ENCODE results near the gene PAMR1. TPM values are rescaled to one million over a fixed set of nuclear protein-coding genes. Genes with fewer than 3 reads are reported as not detected.

Gene PAMR1
- total and polyA plus RNA-seq, 2 donors (not counting 3 experiments of a cell fraction or from before 2014, with no cell fraction given) = not detected

DNA sequence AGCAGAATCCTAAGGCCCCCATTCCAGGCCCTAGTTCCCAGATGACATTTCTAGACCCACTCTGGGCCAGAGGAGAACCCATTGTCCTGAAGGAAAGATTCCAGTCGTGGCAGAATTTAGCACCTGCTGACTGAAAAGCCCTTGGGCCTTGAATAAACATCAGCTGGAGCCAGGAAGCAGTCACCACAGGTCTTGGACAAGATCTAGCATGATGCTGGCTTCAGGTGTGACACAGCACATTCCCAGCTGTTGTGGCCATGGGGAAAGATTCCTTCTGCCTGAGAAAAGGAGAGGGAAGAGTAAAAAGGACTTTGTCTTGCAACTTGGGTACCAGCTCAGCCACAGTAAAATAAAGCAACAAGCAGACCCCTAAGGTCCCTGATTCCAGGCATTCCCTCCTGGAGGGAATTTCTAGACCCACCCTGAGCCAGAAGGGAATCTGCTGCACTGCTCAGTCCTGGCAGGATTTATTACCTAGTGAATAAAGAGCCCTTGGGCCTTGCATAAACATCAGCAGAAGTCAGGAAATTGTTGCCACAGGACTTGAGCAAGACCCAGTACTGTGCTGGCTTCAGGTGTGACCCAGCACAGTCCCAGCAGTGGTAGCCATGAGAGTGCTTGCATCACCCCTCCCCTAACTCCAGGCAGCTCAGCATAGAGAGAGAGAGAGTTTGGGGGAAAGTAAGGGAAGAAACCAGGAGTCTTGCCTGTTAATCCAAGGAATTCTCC, 42.5 kb upstream of the PAMR1 start:
- Histone ChIP-seq H3K27ac (ENCODE audit: insufficient read depth, low read depth, low read length) (no peak overlapping the region), H3K79me2 (ENCODE audit: control insufficient read depth, insufficient read depth, low read length) (no peaks in the 10 kb centered on the region), H3K36me3 (ENCODE audit: control insufficient read depth in 2 of 2, extremely low read depth in 1 of 2, insufficient read depth in 2 of 2, low read length in 2 of 2) (no peaks in the 10 kb centered on the region), H3K4me1 (ENCODE audit: control insufficient read depth, extremely low read depth, insufficient read depth, low read length) (no peaks in the 10 kb centered on the region), H3K4me2 (ENCODE audit: insufficient read depth, low read length) (no peak overlapping the region), H3K9ac (replicated peaks; ENCODE audit: extremely low read depth, insufficient read depth, low read length) (no peak overlapping the region), H3K9me1 (replicated peaks; ENCODE audit: control insufficient read depth, extremely low read depth, insufficient read depth, low read length) (no peaks in the 10 kb centered on the region), H3K27me3 (ENCODE audit: control insufficient read depth in 2 of 2, insufficient read depth in 2 of 2, low read length in 2 of 2) (no peaks in the 10 kb centered on the region), H4K20me1 (replicated peaks; ENCODE audit: control insufficient read depth, extremely low read depth, insufficient read depth, low read length) (no peaks in the 10 kb centered on the region), H3K4me3 (replicated peaks in 1 of 3; ENCODE audit: insufficient read depth in 1 of 3, low read depth in 1 of 3, low read length in 3 of 3) (no peak overlapping the region), H3K9me3 (replicated peaks; ENCODE audit: control insufficient read depth, insufficient read depth, low read length) (no peaks in the 10 kb centered on the region), H2AFZ (ENCODE audit: low read depth, low read length) (no peak overlapping the region)
- no TSS peak for BruUV-seq (replicated peaks)
- TF ChIP-seq GATA2 (IDR thresholded peaks at IDR 0.05; ENCODE audit: insufficient read depth, insufficient read length, low read depth, low read length) (no peak), CTCF (IDR thresholded peaks at IDR 0.05; ENCODE audit: extremely low read depth in 1 of 2, insufficient read depth in 1 of 2, low read depth in 1 of 2, low read length in 2 of 2) (no peak), POLR2AphosphoS5 (IDR thresholded peaks at IDR 0.05; ENCODE audit: insufficient read depth, low read depth, low read length) (no peak), POLR2A (IDR thresholded peaks at IDR 0.05; ENCODE audit: low read depth, low read length) (no peak), FOS (IDR thresholded peaks at IDR 0.05; ENCODE audit: borderline replicate concordance, insufficient read depth, low read length) (no peak), MYC (IDR thresholded peaks at IDR 0.05; ENCODE audit: low read depth, low read length) (no peak), JUN (IDR thresholded peaks at IDR 0.05; ENCODE audit: borderline replicate concordance, insufficient read depth, insufficient read length, low read depth) (no peak), EZH2 (IDR thresholded peaks at IDR 0.05; ENCODE audit: borderline replicate concordance, low read depth, low read length, severe bottlenecking) (no peak)
- TF ChIP-seq, protein P1, sequence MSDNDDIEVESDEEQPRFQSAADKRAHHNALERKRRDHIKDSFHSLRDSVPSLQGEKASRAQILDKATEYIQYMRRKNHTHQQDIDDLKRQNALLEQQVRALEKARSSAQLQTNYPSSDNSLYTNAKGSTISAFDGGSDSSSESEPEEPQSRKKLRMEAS (IDR thresholded peaks at IDR 0.05; ENCODE audit: insufficient read depth, insufficient read length) = no peak
- intact Hi-C loops (cut with micrococcal nuclease) (no loop called here), dilution Hi-C loops (cut with MboI; ENCODE audit: extremely low pct_ligation_motif_present, low sequenced_read_pairs) (no loop called here)
- ChIA-PET POLR2A (no interaction called here), CTCF (no interaction called here)
- DNase-seq (ENCODE audit: low read depth, low spot score) (no peak), FAIRE-seq (no peak)
